Gastrocnemius medialis (tissue), 4 donors: ENCODE results near the gene MYOZ2.
A peak's percentile ranks its signal among the peaks of the same experiment; 100 is the strongest.

ENCODE experiments used
- POLR2A ChIP-seq, 2 donors: fragments of 450-650 bp; IDR thresholded peaks; one replicate each; pipeline ENCODE4 v1.6.1; 2017; ENCODE audit warnings: antibody characterized with exemption in 2 of 2, mild to moderate bottlenecking in 2 of 2, moderate library complexity in 2 of 2
- TF ChIP-seq, protein P1 (sequence below), 5 experiments: fragments of 450-650 bp in 3 of 5; fragments of 200-600 bp in 2 of 5; sonication (generic) in 2 of 5; IDR thresholded peaks in 4 of 5; conservative IDR thresholded peaks in 1 of 5; 1 replicate in 4 of 5; 2 replicates in 1 of 5; pipeline ENCODE4 v1.5.1; 2016 to 2019; ENCODE audit warnings: antibody characterized with exemption in 5 of 5, mild to moderate bottlenecking in 3 of 5, moderate library complexity in 3 of 5

DNA sequence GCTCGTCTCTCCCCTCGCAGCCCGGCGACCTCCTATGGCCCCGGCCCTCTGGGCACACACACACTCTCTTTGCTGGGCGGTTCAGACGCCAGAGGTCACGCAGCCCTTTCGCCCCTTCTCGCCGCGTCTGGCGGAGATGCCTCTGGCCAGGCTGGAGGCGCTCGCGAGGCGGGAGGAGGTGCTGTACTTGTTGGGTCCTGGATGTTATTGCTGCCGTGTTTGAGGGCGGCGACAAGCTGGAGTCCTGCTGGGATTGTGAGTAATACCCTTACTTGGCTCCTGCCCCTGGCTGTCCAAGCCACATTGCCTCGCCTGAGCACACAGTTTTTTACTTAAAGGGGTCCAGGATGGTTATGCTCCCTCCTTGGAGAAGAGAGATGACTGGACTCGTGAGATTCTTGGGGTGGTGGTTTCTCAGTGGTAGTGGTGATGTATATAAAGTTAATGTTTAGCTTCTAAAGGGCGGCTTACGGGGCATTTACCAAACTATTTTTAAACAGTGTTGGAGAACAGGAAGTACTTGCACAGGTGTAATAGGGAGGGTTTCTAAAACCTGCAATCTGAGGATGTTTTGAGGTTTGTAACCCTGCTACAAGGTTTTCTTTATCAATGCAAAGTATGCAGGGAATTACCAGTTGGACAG lies 77.5 kb downstream of the MYOZ2 start:
- TF ChIP-seq POLR2A (IDR thresholded peaks at IDR 0.05), result no peak
- TF ChIP-seq, protein P1, sequence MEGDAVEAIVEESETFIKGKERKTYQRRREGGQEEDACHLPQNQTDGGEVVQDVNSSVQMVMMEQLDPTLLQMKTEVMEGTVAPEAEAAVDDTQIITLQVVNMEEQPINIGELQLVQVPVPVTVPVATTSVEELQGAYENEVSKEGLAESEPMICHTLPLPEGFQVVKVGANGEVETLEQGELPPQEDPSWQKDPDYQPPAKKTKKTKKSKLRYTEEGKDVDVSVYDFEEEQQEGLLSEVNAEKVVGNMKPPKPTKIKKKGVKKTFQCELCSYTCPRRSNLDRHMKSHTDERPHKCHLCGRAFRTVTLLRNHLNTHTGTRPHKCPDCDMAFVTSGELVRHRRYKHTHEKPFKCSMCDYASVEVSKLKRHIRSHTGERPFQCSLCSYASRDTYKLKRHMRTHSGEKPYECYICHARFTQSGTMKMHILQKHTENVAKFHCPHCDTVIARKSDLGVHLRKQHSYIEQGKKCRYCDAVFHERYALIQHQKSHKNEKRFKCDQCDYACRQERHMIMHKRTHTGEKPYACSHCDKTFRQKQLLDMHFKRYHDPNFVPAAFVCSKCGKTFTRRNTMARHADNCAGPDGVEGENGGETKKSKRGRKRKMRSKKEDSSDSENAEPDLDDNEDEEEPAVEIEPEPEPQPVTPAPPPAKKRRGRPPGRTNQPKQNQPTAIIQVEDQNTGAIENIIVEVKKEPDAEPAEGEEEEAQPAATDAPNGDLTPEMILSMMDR (IDR thresholded peaks at IDR 0.05 in 4 of 5, conservative IDR thresholded peaks at IDR 0.05 in 1 of 5), result peak in 1 of 5 experiments; percentile 13
